Brain microvascular endothelial cell (primary cell): Measurements from ENCODE around the gene MAPK8IP3.
"Not testable (repeated sequence)": the region's sequence is repeated elsewhere in the genome, so short reads cannot be mapped to it uniquely, and the experiment has no call there.

Experiments
- DNase-seq: peaks from one replicate; pipeline ENCODE4 v3.0.0-alpha.2; 2020
- H3K27ac ChIP-seq: fragments of 250-450 bp; sonication (Bioruptor Pico); 2 replicates; pipeline ENCODE4 v1.5.1; 2020; ENCODE audit warnings: mild to moderate bottlenecking, moderate library complexity
- H3K27me3 ChIP-seq: fragments of 250-450 bp; sonication (Bioruptor Pico); replicated peaks from 2 replicates; pipeline ENCODE4 v1.5.1; 2020; ENCODE audit warnings: mild to moderate bottlenecking
- H3K36me3 ChIP-seq: fragments of 250-450 bp; sonication (Bioruptor Pico); replicated peaks from 2 replicates; pipeline ENCODE4 v1.5.1; 2020; ENCODE audit warnings: mild to moderate bottlenecking
- H3K4me3 ChIP-seq: 2 replicates; pipeline ENCODE4 v1.5.1; 2011; ENCODE audit warnings: low read depth, mild to moderate bottlenecking, control low read depth, low read length, moderate library complexity
- in situ Hi-C: cut with HindIII; loops from 2 replicates; pipeline ENCODE4 v1.10.0; 2017; ENCODE audit warnings: low sequenced_read_pairs, low pct_ligation_motif_present
- TF ChIP-seq, protein P1 (sequence below): IDR thresholded peaks from 2 replicates; pipeline ENCODE4 v1.5.1; 2011; ENCODE audit warnings: low read depth, mild to moderate bottlenecking, moderate library complexity, low read length, control low read depth, inconsistent platforms; ENCODE audit errors: missing control alignments

Gene MAPK8IP3

DNA sequence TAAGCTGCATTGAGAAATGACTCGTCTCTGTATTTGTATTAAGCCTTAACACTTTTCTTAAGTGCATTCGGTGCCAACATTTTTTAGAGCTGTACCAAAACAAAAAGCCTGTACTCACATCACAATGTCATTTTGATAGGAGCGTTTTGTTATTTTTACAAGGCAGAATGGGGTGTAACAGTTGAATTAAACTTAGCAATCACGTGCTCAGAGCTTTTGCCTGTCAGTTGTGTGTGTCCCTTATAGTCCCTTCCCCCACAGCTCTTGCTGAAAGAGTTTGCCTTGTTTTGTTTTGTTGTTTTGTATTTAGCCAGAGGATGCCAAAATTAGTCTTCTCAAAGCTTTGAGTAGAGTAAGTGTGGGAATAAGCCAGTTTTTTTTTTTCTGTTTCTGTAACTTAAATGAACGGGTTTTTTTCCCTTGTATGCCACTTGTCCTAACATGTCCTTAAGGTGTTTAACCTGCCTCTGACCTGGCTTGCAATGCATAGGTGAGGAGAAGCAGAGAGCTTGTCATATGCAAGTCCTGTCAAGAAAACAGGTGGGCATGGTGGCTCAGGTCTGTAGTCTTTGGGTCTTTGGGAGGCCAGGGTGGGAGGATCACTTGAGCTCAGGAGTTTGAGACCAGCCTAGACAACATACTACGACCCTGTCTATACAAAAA, 4.6 kb upstream of the MAPK8IP3 start:
- peaks cover 47% of the 10 kb centered on the region for H3K36me3 ChIP-seq
- H3K27me3 ChIP-seq: no peaks in the 10 kb centered on the region

DNA sequence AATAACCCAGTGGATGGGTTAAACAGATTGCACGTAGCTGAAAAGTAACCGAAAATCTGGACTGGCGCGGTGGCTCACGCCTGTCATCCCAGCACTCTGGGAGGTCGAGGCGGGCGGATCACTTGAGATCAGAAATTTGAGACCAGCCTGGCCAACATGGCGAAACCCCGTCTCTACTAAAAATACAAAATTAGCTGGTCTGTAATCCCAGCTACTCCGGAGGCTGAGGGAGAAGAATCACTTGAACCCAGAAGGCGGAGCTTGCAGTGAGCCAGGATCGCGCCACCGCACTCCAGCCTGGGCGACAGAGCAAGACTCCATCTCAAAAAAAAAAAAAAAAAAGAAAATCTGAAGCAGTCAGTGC, 689 bp upstream of the MAPK8IP3 start:
- Histone ChIP-seq H3K36me3 (peaks cover 19% of the 10 kb centered on the region), H3K27ac (peak overlapping the region; percentile 90), H3K4me3 (peak overlapping the region; percentile 98)
- DNase-seq: peak; percentile 56
- in situ Hi-C loops, H3K27me3 ChIP-seq: not testable (repeated sequence)

More for the DNA sequence above, 4.6 kb upstream of the MAPK8IP3 start:
- no peak for DNase-seq
- TF ChIP-seq, protein P1, sequence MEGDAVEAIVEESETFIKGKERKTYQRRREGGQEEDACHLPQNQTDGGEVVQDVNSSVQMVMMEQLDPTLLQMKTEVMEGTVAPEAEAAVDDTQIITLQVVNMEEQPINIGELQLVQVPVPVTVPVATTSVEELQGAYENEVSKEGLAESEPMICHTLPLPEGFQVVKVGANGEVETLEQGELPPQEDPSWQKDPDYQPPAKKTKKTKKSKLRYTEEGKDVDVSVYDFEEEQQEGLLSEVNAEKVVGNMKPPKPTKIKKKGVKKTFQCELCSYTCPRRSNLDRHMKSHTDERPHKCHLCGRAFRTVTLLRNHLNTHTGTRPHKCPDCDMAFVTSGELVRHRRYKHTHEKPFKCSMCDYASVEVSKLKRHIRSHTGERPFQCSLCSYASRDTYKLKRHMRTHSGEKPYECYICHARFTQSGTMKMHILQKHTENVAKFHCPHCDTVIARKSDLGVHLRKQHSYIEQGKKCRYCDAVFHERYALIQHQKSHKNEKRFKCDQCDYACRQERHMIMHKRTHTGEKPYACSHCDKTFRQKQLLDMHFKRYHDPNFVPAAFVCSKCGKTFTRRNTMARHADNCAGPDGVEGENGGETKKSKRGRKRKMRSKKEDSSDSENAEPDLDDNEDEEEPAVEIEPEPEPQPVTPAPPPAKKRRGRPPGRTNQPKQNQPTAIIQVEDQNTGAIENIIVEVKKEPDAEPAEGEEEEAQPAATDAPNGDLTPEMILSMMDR: no peak
- in situ Hi-C loops: no loop called here
- Histone ChIP-seq H3K4me3 (no peak overlapping the region), H3K27ac (no peak overlapping the region)

DNA sequence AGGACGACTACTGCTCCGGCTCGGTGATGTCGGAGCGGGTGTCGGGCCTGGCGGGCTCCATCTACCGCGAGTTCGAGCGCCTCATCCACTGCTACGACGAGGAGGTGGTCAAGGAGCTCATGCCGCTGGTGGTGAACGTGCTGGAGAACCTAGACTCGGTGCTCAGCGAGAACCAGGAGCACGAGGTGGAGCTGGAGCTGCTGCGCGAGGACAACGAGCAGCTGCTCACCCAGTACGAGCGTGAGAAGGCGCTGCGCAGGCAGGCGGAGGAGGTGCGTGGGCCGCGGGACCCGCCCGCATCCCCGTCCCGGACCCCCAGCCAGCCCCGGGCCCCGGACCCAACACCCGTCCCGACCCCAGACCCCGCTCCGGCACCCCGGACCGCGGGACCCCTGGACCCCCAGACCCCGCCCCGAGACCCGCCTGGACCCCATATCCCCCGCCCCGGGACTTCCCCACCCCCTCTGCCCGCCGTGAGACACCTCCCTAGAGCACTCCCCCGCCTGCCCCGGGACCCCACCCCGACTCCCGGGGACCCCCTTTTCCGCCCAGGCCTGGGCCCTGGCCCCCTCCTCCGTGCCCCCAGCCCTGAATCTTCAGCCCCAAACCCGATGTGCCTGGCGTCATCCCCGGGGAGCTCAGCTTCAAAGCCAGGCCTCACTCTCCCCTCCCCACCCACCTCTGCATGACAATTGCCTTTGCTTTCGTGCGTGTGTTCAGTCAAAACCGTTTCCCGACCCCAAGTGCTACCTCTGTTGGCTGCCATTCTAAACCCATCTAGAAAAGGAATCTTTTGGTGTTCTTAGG, 594 bp downstream of the MAPK8IP3 start:
- in situ Hi-C loops: no loop called here
- peak; percentile 21 for DNase-seq
- H3K27me3 ChIP-seq: no peaks in the 10 kb centered on the region
- peak overlapping the region; percentile 90 for H3K27ac ChIP-seq
- TF ChIP-seq, protein P1: no peak
- H3K4me3 ChIP-seq: peak overlapping the region; percentile 98
- peaks cover 10% of the 10 kb centered on the region for H3K36me3 ChIP-seq

DNA sequence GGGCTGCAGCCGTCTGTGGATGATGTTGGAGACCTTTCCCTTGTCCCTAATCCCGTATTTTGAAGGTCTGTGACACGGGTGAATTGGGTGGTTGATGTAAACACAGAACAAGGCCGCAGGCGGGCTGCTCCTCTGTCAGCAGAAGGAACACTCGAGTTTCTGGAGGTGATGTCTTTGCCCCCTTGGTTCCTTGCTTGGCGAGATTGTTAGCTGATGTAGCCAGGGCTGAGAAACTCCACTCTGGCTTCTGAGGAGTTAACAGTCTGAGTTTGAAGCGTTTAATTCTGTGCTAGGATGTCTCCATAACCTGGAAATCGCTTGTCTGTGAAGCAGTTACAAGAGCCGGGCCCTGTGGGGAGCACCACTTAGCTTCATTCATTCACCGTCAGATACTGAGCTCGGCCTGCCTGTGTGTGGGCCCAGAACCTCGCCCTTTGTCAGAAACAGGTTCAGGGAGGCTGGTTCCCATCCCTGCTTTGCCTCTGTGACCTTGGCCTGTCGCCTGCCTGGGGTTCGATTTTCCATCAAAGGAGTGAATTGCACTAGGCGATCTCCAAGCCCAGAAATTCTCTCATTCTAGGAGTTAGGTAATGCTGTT, 1.3 kb downstream of the MAPK8IP3 start:
- H3K4me3 ChIP-seq: peak overlapping the region; percentile 98
- H3K27me3 ChIP-seq: no peaks in the 10 kb centered on the region
- peak; percentile 32 for DNase-seq
- TF ChIP-seq, protein P1: no peak
- peaks cover 3% of the 10 kb centered on the region for H3K36me3 ChIP-seq
- in situ Hi-C loops: no loop called here
- peak overlapping the region; percentile 55 for H3K27ac ChIP-seq

GRCh38 chr16:1708083-1708767, 2.2 kb downstream of the MAPK8IP3 start:
- peak overlapping the region; percentile 98 for H3K4me3 ChIP-seq
- no peaks in the 10 kb centered on the region for H3K27me3 ChIP-seq
- TF ChIP-seq, protein P1: no peak
- no peak for DNase-seq
- H3K36me3 ChIP-seq: no peaks in the 10 kb centered on the region
- in situ Hi-C loops: no loop called here
- peak overlapping the region; percentile 4 for H3K27ac ChIP-seq

DNA sequence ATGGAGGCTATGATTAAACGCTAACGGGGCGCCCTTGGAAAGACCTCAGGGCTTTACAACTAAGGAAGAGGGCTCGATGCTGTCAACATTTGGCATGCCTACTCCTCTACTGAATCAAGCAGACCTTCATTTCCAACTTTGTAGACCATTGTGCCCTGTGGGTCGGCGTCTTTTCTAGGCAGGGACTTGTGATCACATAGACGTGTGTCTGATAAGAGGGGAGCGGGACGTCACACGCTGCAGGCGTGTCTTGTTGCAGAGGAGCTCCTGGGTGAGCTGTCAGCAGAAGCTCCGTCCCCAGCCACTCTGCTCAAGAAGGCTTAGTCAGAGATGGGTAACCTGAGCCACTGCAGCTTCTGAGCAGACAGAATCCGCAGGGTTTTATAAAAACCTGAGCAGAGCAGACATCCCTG, 2.8 kb downstream of the MAPK8IP3 start:
- Histone ChIP-seq H3K27me3 (no peaks in the 10 kb centered on the region), H3K36me3 (no peaks in the 10 kb centered on the region), H3K4me3 (no peak overlapping the region), H3K27ac (peak overlapping the region; percentile 4)
- TF ChIP-seq, protein P1: no peak
- DNase-seq: peak; percentile 76
- in situ Hi-C loops: no loop called here
